Measurements from ENCODE around the gene ATP8A2. TPM values are rescaled to one million over a fixed set of nuclear protein-coding genes. Genes with fewer than 3 reads are reported as not detected.

The ATP8A2 gene
- total RNA-seq, 2 experiments from 2014 or later, result 0.10 to 0.15 TPM

DNA sequence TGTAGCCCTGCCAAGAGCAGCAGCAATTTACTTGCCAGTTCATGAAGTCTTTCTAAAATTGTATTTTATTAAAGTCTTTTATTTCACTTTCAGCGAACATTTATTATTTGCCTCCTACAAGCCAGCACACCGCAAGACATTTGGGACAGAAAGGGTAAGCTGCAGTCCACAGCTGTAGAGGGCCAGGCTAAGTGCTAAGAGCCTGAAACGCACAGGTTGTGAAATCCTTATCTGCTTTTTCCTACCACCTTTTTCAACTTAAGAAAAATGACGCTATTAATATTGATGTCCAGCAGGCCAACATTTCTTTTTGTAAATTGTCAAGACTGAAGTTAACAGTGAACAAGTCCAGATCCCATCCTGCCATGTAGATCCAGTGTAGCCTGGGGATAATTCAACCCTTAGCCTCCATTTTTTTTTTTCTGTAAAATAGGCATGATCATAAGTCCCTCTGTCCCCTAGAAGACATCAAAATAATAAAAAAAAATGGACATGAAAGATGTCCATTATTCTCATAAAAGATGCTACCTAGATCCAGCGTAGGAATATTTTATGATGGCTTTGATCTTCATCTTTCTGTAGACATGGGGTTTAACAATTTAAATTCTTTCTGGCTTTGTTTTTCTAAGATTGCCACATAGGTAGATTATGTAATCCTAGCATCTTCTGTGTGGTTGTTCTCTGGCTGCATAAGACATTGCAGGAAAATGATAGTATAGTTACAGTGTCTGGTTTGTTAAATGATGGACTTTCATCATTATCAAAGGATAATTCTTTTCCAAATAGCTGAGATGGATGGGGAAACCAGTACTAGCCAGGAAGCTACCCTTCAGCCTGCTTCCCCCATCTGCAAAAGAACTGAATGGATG is 551.7 kb downstream of the ATP8A2 start:
- Mint-ChIP-seq H3K4me3 (no peak overlapping the region), H3K9me3 (no peaks in the 10 kb centered on the region)

DNA sequence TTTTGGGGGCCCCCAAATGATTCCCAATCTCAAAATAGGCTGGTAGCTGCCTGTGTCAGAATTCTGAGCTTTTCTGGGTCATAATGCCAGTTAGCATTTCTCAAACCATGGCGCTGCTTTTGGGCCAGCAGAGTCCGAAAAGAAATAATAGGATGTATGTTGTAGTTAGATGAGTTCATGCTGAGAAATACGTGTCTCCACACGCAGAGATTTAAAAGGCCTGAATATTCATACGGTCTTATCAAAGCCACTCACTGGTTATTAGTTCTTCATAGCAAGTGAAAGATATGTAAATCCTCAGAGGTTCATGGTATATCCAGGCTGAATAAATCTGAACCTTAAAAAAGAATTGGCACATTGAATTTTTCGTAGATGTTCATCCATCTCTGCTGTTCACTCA is 555.6 kb downstream of the ATP8A2 start:
- no peaks in the 10 kb centered on the region for H3K27me3 Mint-ChIP-seq
- POLR2A ChIA-PET, result no interaction called here
- H3K4me3 Mint-ChIP-seq, result no peak overlapping the region
- no peaks in the 10 kb centered on the region for H3K4me1 Mint-ChIP-seq
- no peak overlapping the region for H3K27ac Mint-ChIP-seq
- H3K9me3 Mint-ChIP-seq, result no peaks in the 10 kb centered on the region
- CTCF ChIA-PET, result no interaction called here
- DNase-seq, result no peak
- no peaks in the 10 kb centered on the region for H3K36me3 Mint-ChIP-seq (ENCODE audit: low read depth)

More for the DNA sequence above, 551.7 kb downstream of the ATP8A2 start:
- no peaks in the 10 kb centered on the region for H3K4me1 Mint-ChIP-seq
- no peak overlapping the region for H3K27ac Mint-ChIP-seq
- no peak for DNase-seq
- POLR2A ChIA-PET, result no interaction called here
- CTCF ChIA-PET, result no interaction called here
- peaks cover 2% of the 10 kb centered on the region for H3K27me3 Mint-ChIP-seq
- no peaks in the 10 kb centered on the region for H3K36me3 Mint-ChIP-seq (ENCODE audit: low read depth)

DNA sequence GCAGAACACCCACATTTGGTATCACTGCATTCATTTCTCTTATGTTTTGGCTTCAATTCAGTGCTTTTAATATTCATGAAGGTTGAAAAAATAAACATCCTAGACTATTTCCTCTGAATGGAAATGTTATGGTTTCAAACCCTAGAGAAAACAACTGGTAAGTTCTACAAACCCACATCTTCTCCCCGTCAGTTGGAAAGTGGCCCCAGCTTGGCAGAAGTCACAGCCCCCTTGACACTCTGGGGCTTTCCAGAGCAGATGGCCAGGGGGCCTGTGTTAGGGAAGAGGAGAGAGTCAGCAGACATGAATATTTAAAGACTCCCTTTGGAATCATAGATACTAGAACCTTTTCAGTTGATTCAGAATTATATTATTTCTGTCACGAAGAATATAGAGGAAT is 556.2 kb downstream of the ATP8A2 start:
- no peak overlapping the region for H3K4me3 Mint-ChIP-seq
- POLR2A ChIA-PET, result no interaction called here

DNA sequence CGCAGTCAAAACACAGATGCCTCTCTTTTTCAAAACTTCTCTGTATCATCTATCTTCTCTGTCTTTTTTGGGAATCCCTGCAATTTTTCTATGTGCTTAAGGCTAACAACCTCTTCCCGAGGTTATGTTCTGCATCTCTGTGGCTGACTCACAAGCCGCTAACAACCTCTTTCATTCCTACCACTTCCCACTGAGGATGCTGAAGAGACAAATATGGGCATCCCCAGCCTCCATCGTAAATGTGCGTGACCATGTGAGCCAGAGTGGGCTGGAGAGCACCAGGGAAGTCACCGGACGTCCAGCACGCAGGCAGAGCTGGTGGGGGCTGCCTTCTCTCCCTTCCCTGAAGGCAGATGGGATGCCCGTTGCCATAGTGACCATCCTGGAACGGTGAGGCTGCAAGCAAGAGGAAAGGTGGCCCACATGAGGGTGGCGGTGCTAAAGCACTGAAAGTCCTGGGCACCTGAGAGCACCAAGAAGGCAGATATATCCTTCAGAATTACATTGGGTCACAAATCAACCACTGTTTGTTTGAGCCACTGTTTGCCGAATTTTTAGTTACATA is 557.2 kb downstream of the ATP8A2 start:
- Mint-ChIP-seq H3K4me3 (no peak overlapping the region), H3K36me3 (ENCODE audit: low read depth) (no peaks in the 10 kb centered on the region), H3K27ac (no peak overlapping the region), H3K4me1 (no peaks in the 10 kb centered on the region), H3K27me3 (no peaks in the 10 kb centered on the region), H3K9me3 (no peaks in the 10 kb centered on the region)
- DNase-seq, result no peak
- CTCF ChIA-PET, result no interaction called here
- POLR2A ChIA-PET, result no interaction called here

More for the DNA sequence above, 556.2 kb downstream of the ATP8A2 start:
- Mint-ChIP-seq H3K36me3 (ENCODE audit: low read depth) (no peaks in the 10 kb centered on the region), H3K4me1 (no peaks in the 10 kb centered on the region), H3K27me3 (no peaks in the 10 kb centered on the region), H3K27ac (no peak overlapping the region), H3K9me3 (no peaks in the 10 kb centered on the region)
- CTCF ChIA-PET, result no interaction called here
- no peak for DNase-seq

DNA sequence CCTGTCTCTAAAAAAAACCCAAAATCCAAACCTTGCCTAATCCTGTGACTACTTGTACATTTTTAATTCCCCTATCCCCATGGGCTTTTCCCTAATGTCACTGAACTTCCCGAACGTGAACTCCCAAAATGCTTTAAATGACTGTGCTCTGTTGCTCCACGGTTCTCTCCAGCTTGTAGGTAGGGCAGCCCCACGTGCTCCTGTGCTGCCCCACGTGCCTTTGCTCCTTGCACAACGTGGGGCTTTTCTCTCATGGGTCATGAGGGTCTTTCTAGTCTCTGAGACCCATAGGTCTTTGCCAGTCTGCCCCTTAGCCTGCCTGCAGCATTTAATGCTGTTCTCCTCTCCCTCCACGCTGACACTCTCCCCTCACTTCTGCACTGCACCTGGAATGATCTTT is 558.0 kb downstream of the ATP8A2 start:
- no peak for DNase-seq
- Mint-ChIP-seq H3K27me3 (no peaks in the 10 kb centered on the region), H3K4me1 (no peaks in the 10 kb centered on the region), H3K4me3 (no peak overlapping the region), H3K36me3 (ENCODE audit: low read depth) (no peaks in the 10 kb centered on the region), H3K9me3 (no peaks in the 10 kb centered on the region), H3K27ac (no peak overlapping the region)
- ChIA-PET CTCF (no interaction called here), POLR2A (no interaction called here)

DNA sequence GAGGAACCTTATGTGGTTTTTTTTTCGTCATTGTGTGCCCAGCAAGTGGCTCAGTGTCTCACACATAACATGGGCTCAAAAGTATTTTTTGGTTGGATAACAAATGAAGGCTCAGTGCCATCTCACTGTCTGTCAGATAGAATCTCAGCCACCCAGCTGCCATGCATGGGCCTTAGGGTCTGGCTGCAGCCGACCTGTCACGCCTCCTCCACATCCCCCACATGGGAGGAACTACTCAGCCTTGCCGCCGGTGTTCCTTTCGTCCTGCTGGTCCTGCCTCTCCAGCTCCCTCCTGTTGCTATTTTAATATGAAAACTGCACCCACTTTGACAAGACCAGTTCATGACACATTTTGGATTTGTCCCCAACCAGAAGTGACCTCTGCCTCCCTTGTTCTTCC is 558.9 kb downstream of the ATP8A2 start:
- H3K27me3 Mint-ChIP-seq, result no peaks in the 10 kb centered on the region
- H3K9me3 Mint-ChIP-seq, result no peaks in the 10 kb centered on the region
- no peak overlapping the region for H3K27ac Mint-ChIP-seq
- H3K36me3 Mint-ChIP-seq (ENCODE audit: low read depth), result no peaks in the 10 kb centered on the region
- H3K4me3 Mint-ChIP-seq, result no peak overlapping the region
- ChIA-PET POLR2A (no interaction called here), CTCF (no interaction called here)
- DNase-seq, result no peak
- H3K4me1 Mint-ChIP-seq, result no peaks in the 10 kb centered on the region

DNA sequence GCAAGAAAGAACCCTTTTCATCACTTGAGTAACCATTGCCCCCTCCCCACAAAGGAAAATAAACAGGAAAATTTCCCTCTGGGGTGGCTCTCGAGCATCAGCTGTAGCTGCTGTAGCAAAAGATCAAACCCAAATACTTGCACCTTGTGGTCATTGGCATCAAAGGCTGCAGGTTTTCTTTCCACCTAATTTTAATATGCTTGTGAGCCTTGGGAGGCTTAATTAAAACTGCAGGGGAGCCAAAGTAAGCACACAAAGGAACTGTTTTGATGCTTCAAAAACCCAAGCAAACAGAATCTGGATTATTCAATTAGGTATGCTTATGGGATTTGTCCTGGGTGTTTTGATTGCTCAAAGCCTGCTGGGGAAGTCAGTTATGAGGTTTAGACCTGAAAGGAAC is 560.6 kb downstream of the ATP8A2 start:
- POLR2A ChIA-PET, result no interaction called here
- Mint-ChIP-seq H3K36me3 (ENCODE audit: low read depth) (no peaks in the 10 kb centered on the region), H3K27ac (no peak overlapping the region), H3K27me3 (no peaks in the 10 kb centered on the region), H3K4me1 (no peaks in the 10 kb centered on the region), H3K4me3 (no peak overlapping the region), H3K9me3 (no peaks in the 10 kb centered on the region)
- CTCF ChIA-PET, result no interaction called here
- DNase-seq, result no peak

DNA sequence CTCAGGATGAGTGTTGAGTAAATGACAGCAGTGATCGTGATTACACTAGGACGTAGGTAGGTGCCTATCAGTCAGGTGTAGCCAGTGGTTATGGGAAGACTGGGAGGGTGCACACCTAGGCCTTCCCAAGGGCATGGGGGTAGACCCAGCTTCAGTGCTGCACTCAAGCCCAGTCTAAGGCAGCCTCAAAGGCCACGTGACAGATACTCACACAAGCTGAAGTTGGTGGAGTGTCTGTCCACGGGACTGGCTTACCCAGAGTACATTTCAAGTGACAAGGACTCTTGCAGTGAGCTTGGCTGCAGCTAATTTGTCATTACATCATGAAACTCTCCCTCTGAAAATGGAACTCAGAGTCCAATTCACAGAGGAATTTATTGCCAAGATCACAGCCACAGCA is 561.7 kb downstream of the ATP8A2 start:
- Mint-ChIP-seq H3K4me1 (no peaks in the 10 kb centered on the region), H3K27ac (no peak overlapping the region), H3K4me3 (no peak overlapping the region), H3K27me3 (no peaks in the 10 kb centered on the region), H3K9me3 (no peaks in the 10 kb centered on the region), H3K36me3 (ENCODE audit: low read depth) (no peaks in the 10 kb centered on the region)
- DNase-seq, result no peak
- CTCF ChIA-PET, result interaction anchor here (0.7 kb wide), 1 partner anchor 466 kb away, joined by 3 read pairs; no protein-coding TSS in a partner anchor
- POLR2A ChIA-PET, result no interaction called here

DNA sequence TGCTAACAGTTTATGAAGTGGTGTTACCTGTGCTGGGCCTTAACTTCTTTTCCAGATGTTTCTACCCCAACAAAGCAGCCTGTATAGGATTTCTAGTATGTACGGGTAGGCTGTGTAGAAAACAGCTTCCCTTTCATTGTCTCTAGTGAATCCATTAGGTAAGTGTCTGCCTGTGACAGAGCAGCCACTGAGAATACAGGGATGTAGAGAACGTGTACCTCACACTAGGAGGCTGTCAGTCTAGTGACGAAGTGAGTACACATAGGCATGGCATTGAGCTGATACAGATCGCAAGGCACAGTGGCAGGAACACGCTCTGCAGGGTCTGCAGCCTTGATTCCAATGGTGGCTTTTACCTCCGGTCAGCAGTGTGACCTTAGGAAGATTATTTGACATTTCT is 562.4 kb downstream of the ATP8A2 start:
- no peak for DNase-seq
- ChIA-PET POLR2A (no interaction called here), CTCF (no interaction called here)
- no peaks in the 10 kb centered on the region for H3K27me3 Mint-ChIP-seq
- H3K4me3 Mint-ChIP-seq, result no peak overlapping the region
- no peak overlapping the region for H3K27ac Mint-ChIP-seq
- no peaks in the 10 kb centered on the region for H3K4me1 Mint-ChIP-seq
- no peaks in the 10 kb centered on the region for H3K36me3 Mint-ChIP-seq (ENCODE audit: low read depth)
- no peaks in the 10 kb centered on the region for H3K9me3 Mint-ChIP-seq

DNA sequence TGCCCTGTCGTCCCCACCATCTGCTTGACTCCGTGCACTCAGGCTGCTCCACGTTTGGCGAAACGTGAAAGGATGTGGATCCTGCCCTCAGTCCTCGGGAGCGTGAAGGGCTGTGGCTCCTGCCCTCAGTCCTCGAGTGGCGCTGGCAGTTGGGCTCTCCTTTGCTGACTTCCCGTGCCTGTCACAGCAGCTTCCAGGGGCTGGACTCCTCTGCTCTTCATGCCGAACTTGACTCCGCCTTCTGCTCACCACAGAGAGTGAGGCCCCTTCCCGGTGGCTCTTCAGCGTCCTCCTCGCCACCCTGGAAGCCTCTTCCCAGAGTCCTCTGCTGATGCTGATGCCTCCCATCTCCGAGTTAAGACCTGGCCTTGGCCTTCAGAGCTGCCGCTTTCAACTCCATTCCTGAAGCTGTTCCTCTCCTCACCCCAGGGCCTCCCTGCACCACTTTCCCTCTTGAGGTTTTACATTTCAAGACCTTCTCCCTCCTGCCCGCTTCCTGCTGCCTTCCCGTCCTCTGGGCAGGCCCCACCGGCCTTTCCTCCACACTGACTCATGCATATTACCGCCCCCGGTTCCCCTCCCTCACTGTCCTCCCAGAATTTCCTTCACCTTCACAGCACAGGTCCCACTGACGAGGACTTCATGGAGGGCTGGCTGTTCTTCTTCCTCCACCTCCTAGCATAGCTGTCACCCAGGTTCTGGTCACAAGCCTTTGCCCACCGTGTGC is 568.4 kb downstream of the ATP8A2 start:
- no peak for DNase-seq
- no peak overlapping the region for H3K27ac Mint-ChIP-seq
- CTCF ChIA-PET, result no interaction called here

DNA sequence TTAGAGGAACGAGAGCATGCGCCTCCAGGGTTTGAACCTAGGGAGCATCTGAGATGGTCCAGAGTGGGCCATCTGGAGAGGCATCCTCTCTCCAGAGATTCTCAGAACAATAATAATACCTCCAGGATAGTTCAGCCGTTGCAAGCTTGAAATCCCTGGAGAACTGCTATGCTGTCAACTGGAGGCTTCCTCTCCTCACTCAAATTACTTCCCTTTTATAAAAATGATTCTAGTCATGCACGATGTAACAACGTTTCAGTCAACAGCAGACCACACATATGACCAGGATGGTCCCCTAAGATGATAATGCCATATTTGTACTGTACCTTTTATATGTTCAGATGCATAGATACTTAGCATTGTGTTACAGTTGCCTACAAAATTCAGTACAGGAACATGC is 571.3 kb downstream of the ATP8A2 start:
- ChIA-PET POLR2A (no interaction called here), CTCF (no interaction called here)
- no peaks in the 10 kb centered on the region for H3K27me3 Mint-ChIP-seq
- no peak for DNase-seq
- no peaks in the 10 kb centered on the region for H3K9me3 Mint-ChIP-seq
- no peak overlapping the region for H3K4me3 Mint-ChIP-seq
- H3K36me3 Mint-ChIP-seq (ENCODE audit: low read depth), result no peaks in the 10 kb centered on the region
- peaks cover 6% of the 10 kb centered on the region for H3K4me1 Mint-ChIP-seq
- no peak overlapping the region for H3K27ac Mint-ChIP-seq

More for the DNA sequence above, 568.4 kb downstream of the ATP8A2 start:
- Mint-ChIP-seq H3K4me1 (peaks cover 4% of the 10 kb centered on the region), H3K9me3 (no peaks in the 10 kb centered on the region), H3K27me3 (no peaks in the 10 kb centered on the region), H3K4me3 (no peak overlapping the region), H3K36me3 (ENCODE audit: low read depth) (no peaks in the 10 kb centered on the region)
- POLR2A ChIA-PET, result no interaction called here

DNA sequence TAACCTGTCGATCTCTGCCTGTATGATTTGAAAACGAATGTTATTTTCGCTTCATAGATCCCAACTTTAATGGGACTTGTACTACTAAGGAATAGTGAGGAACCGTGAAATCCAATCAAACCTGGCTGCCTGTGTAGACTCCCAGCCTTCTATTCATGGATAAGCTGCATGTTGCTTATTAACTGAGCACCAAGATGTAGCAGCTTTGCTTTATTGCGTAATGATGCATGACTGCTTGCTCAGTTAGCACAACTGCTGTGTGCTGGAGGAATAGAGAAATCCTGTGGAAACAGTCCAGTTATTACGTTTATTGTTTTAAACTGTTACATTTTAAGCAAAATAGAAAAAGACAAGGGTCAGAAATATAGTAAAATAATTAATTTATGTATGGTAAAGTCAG is 571.9 kb downstream of the ATP8A2 start:
- POLR2A ChIA-PET, result no interaction called here
- Mint-ChIP-seq H3K27me3 (no peaks in the 10 kb centered on the region), H3K4me3 (no peak overlapping the region), H3K27ac (no peak overlapping the region), H3K36me3 (ENCODE audit: low read depth) (no peaks in the 10 kb centered on the region), H3K9me3 (no peaks in the 10 kb centered on the region), H3K4me1 (peaks cover 6% of the 10 kb centered on the region)
- CTCF ChIA-PET, result no interaction called here
- DNase-seq, result no peak

DNA sequence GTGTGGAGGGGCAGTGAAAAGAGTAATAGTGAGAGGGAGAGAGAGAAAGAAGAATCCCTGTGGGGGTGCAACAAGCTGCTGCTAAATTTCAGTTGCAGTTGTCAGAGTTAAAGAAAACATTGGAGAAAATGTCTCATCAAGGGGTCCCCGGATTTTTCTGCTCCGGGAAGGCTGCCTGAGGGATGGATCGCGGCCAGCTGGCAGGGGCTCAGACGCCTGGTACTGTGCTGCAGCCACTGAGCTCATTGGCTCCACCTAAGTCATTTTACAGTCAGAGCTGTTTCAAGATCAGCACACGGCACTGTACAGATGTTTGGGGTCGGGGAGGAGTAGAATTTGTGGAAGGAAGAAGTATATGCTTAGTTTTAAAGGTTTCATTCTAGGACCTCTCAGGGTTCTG is 573.8 kb downstream of the ATP8A2 start:
- DNase-seq, result no peak
- Mint-ChIP-seq H3K4me3 (no peak overlapping the region), H3K27ac (no peak overlapping the region), H3K9me3 (no peaks in the 10 kb centered on the region), H3K27me3 (no peaks in the 10 kb centered on the region), H3K4me1 (peaks cover 6% of the 10 kb centered on the region), H3K36me3 (ENCODE audit: low read depth) (no peaks in the 10 kb centered on the region)
- ChIA-PET POLR2A (no interaction called here), CTCF (no interaction called here)

DNA sequence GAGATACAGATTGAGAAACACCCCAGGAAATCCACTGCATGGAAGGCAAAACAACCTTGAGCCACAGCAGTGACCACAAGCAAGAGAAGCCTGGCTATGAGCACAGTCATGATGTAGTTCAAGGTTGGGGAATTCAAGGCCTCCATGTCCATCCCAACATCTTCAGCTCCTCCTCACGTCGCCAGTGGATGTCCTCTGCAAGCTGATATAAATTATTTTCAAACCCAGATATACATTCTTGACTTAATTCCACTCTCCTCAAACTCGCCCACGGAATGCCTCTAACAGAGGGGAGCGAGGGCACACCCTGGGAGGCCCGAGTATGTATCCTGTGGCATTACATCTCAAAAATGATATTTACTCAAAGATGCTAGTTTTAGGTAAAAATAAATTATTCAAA is 574.5 kb downstream of the ATP8A2 start:
- H3K27me3 Mint-ChIP-seq, result no peaks in the 10 kb centered on the region
- no peak for DNase-seq
- H3K36me3 Mint-ChIP-seq (ENCODE audit: low read depth), result no peaks in the 10 kb centered on the region
- CTCF ChIA-PET, result no interaction called here
- H3K27ac Mint-ChIP-seq, result no peak overlapping the region
- H3K9me3 Mint-ChIP-seq, result no peaks in the 10 kb centered on the region
- POLR2A ChIA-PET, result no interaction called here
- H3K4me1 Mint-ChIP-seq, result peaks cover 6% of the 10 kb centered on the region
- no peak overlapping the region for H3K4me3 Mint-ChIP-seq
